Measurements from ENCODE around the gene MYO7A.

DNA sequence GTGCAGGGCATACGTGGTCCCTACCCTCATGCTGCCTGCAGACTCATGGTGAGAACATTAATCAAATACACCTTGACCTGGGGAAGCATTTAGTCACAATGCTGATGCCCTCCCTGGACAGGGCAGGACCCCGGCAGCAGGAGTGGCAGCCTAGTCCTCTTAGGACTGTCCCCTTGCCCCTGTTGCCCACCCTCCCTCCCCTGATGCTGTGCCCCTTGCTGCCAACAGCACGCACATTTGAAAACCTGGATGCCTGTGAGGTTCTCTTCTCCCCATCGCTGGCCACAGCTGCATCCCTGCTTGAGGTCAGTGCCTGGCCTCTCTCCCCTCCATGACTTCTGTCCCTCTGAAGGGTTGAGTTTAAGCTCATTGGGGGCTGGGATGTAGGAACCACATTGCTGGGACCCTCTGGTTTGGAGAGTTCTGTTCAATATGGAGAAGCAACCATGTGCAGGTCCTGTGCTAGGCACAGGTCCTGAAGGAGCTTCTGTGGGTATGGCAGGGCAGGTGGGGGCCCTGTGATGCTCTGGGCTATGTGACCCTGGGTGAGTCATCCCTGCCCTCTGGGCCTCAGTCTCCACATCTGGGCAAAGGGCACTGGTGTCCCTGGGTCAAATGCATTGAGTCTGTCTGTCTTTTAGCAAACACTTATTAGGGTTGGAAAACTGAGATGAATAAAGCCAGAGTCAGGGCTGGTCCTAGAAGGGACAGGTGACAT is 31.3 kb downstream of the MYO7A start:
- TF ChIP-seq, protein P1, sequence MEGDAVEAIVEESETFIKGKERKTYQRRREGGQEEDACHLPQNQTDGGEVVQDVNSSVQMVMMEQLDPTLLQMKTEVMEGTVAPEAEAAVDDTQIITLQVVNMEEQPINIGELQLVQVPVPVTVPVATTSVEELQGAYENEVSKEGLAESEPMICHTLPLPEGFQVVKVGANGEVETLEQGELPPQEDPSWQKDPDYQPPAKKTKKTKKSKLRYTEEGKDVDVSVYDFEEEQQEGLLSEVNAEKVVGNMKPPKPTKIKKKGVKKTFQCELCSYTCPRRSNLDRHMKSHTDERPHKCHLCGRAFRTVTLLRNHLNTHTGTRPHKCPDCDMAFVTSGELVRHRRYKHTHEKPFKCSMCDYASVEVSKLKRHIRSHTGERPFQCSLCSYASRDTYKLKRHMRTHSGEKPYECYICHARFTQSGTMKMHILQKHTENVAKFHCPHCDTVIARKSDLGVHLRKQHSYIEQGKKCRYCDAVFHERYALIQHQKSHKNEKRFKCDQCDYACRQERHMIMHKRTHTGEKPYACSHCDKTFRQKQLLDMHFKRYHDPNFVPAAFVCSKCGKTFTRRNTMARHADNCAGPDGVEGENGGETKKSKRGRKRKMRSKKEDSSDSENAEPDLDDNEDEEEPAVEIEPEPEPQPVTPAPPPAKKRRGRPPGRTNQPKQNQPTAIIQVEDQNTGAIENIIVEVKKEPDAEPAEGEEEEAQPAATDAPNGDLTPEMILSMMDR (IDR thresholded peaks at IDR 0.05), result no peak
- TF ChIP-seq IRF2 (CRISPR knock-in tag; IDR thresholded peaks at IDR 0.05; ENCODE audit: borderline replicate concordance, low read depth), result no peak
- TF ChIP-seq ZNF138 (CRISPR knock-in tag; conservative IDR thresholded peaks at IDR 0.05), result no peak
- TF ChIP-seq, protein P2, sequence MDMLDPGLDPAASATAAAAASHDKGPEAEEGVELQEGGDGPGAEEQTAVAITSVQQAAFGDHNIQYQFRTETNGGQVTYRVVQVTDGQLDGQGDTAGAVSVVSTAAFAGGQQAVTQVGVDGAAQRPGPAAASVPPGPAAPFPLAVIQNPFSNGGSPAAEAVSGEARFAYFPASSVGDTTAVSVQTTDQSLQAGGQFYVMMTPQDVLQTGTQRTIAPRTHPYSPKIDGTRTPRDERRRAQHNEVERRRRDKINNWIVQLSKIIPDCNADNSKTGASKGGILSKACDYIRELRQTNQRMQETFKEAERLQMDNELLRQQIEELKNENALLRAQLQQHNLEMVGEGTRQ (CRISPR knock-in tag; IDR thresholded peaks at IDR 0.05), result no peak
- TF ChIP-seq CBFB (CRISPR knock-in tag; IDR thresholded peaks at IDR 0.05; ENCODE audit: low read depth), result no peak
- TF ChIP-seq MXD4 (CRISPR knock-in tag; IDR thresholded peaks at IDR 0.05; ENCODE audit: borderline replicate concordance), result no peak
- no peak for TF ChIP-seq ERG (CRISPR knock-in tag; IDR thresholded peaks at IDR 0.05)
- TF ChIP-seq, protein P3, sequence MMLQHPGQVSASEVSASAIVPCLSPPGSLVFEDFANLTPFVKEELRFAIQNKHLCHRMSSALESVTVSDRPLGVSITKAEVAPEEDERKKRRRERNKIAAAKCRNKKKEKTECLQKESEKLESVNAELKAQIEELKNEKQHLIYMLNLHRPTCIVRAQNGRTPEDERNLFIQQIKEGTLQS (CRISPR knock-in tag; conservative IDR thresholded peaks at IDR 0.05), result no peak
- TF ChIP-seq, protein P4, sequence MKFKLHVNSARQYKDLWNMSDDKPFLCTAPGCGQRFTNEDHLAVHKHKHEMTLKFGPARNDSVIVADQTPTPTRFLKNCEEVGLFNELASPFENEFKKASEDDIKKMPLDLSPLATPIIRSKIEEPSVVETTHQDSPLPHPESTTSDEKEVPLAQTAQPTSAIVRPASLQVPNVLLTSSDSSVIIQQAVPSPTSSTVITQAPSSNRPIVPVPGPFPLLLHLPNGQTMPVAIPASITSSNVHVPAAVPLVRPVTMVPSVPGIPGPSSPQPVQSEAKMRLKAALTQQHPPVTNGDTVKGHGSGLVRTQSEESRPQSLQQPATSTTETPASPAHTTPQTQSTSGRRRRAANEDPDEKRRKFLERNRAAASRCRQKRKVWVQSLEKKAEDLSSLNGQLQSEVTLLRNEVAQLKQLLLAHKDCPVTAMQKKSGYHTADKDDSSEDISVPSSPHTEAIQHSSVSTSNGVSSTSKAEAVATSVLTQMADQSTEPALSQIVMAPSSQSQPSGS (CRISPR knock-in tag; IDR thresholded peaks at IDR 0.05; ENCODE audit: borderline replicate concordance, low read depth), result no peak
